ENCODE measurements around the gene RRP9.

RRP9 gene

GRCh38 chr3:51944451-51945021 is 2.8 kb upstream of the RRP9 start:
- no peak overlapping the region for H3K27ac Mint-ChIP-seq
- ATAC-seq (ENCODE audit: low read depth) (no peak), DNase-seq (ENCODE audit: low spot score in 2 of 2) (no peak)
- no peaks in the 10 kb centered on the region for H3K9me3 Mint-ChIP-seq
- H3K36me3 Mint-ChIP-seq = peaks cover 8% of the 10 kb centered on the region
- H3K4me1 Mint-ChIP-seq = peaks cover 9% of the 10 kb centered on the region
- no peak overlapping the region for H3K4me3 Mint-ChIP-seq
- no peaks in the 10 kb centered on the region for H3K27me3 Mint-ChIP-seq

- no peaks in the 10 kb centered on the region for H3K27me3 Mint-ChIP-seq
- H3K4me3 Mint-ChIP-seq = peak overlapping the region; percentile 19
- H3K4me1 Mint-ChIP-seq = peaks cover 11% of the 10 kb centered on the region
- no peak for DNase-seq (ENCODE audit: low spot score in 2 of 2)
- H3K36me3 Mint-ChIP-seq = peaks cover 8% of the 10 kb centered on the region
- no peak overlapping the region for H3K27ac Mint-ChIP-seq
- H3K9me3 Mint-ChIP-seq = no peaks in the 10 kb centered on the region
- no peak for ATAC-seq (ENCODE audit: low read depth)
These were observed 2.0 kb upstream of the RRP9 start for GRCh38 chr3:51943451-51944391.

GRCh38 chr3:51942603-51943450 is 1.1 kb upstream of the RRP9 start:
- Mint-ChIP-seq H3K27ac (peak overlapping the region; percentile 53), H3K36me3 (peaks cover 12% of the 10 kb centered on the region), H3K4me1 (peaks cover 11% of the 10 kb centered on the region), H3K4me3 (peak overlapping the region; percentile 88), H3K27me3 (no peaks in the 10 kb centered on the region), H3K9me3 (no peaks in the 10 kb centered on the region)
- ATAC-seq (ENCODE audit: low read depth) (peak; percentile 45), DNase-seq (ENCODE audit: low spot score in 2 of 2) (peak; percentile 55 to 59)

- DNase-seq (ENCODE audit: low spot score in 2 of 2) (no peak), ATAC-seq (ENCODE audit: low read depth) (no peak)
- Mint-ChIP-seq H3K27ac (peak overlapping the region; percentile 53), H3K36me3 (peaks cover 15% of the 10 kb centered on the region), H3K4me1 (peaks cover 11% of the 10 kb centered on the region), H3K4me3 (peak overlapping the region; percentile 88), H3K9me3 (no peaks in the 10 kb centered on the region), H3K27me3 (no peaks in the 10 kb centered on the region)
These were observed 274 bp downstream of the RRP9 start for GRCh38 chr3:51941463-51941797.

GRCh38 chr3:51940648-51941462 is 849 bp downstream of the RRP9 start:
- H3K36me3 Mint-ChIP-seq = peaks cover 18% of the 10 kb centered on the region
- ATAC-seq (ENCODE audit: low read depth) (no peak), DNase-seq (ENCODE audit: low spot score in 2 of 2) (no peak)
- peaks cover 11% of the 10 kb centered on the region for H3K4me1 Mint-ChIP-seq
- H3K4me3 Mint-ChIP-seq = peak overlapping the region; percentile 88
- no peak overlapping the region for H3K27ac Mint-ChIP-seq
- no peaks in the 10 kb centered on the region for H3K27me3 Mint-ChIP-seq
- H3K9me3 Mint-ChIP-seq = no peaks in the 10 kb centered on the region

GRCh38 chr3:51938780-51939425 is 2.8 kb downstream of the RRP9 start:
- peaks cover 11% of the 10 kb centered on the region for H3K4me1 Mint-ChIP-seq
- H3K36me3 Mint-ChIP-seq = peaks cover 16% of the 10 kb centered on the region
- DNase-seq (ENCODE audit: low spot score in 2 of 2) (no peak), ATAC-seq (ENCODE audit: low read depth) (no peak)
- no peak overlapping the region for H3K27ac Mint-ChIP-seq
- no peaks in the 10 kb centered on the region for H3K9me3 Mint-ChIP-seq
- H3K27me3 Mint-ChIP-seq = no peaks in the 10 kb centered on the region
- no peak overlapping the region for H3K4me3 Mint-ChIP-seq

- no peak for DNase-seq (ENCODE audit: low spot score in 2 of 2)
- peaks cover 24% of the 10 kb centered on the region for H3K36me3 Mint-ChIP-seq
These were observed 3.9 kb downstream of the RRP9 start for GRCh38 chr3:51937611-51938450.

GRCh38 chr3:51937014-51937413 is 4.7 kb downstream of the RRP9 start:
- ATAC-seq (ENCODE audit: low read depth) (no peak), DNase-seq (ENCODE audit: low spot score in 2 of 2) (no peak)
- H3K27me3 Mint-ChIP-seq = no peaks in the 10 kb centered on the region
- no peak overlapping the region for H3K4me3 Mint-ChIP-seq
- peaks cover 8% of the 10 kb centered on the region for H3K4me1 Mint-ChIP-seq
- no peaks in the 10 kb centered on the region for H3K9me3 Mint-ChIP-seq
- H3K27ac Mint-ChIP-seq = no peak overlapping the region
- H3K36me3 Mint-ChIP-seq = peaks cover 26% of the 10 kb centered on the region

More at GRCh38 chr3:51937611-51938450, 3.9 kb downstream of the RRP9 start:
- peaks cover 9% of the 10 kb centered on the region for H3K4me1 Mint-ChIP-seq
- no peak overlapping the region for H3K27ac Mint-ChIP-seq
- no peaks in the 10 kb centered on the region for H3K9me3 Mint-ChIP-seq
- no peak for ATAC-seq (ENCODE audit: low read depth)
- no peak overlapping the region for H3K4me3 Mint-ChIP-seq
- no peaks in the 10 kb centered on the region for H3K27me3 Mint-ChIP-seq

GRCh38 chr3:51935886-51936755 is 5.6 kb downstream of the RRP9 start:
- peaks cover 29% of the 10 kb centered on the region for H3K36me3 Mint-ChIP-seq
- DNase-seq (ENCODE audit: low spot score in 2 of 2) (no peak), ATAC-seq (ENCODE audit: low read depth) (no peak)
- H3K4me3 Mint-ChIP-seq = no peak overlapping the region
- H3K27me3 Mint-ChIP-seq = no peaks in the 10 kb centered on the region
- H3K4me1 Mint-ChIP-seq = peaks cover 8% of the 10 kb centered on the region
- no peaks in the 10 kb centered on the region for H3K9me3 Mint-ChIP-seq
- no peak overlapping the region for H3K27ac Mint-ChIP-seq

GRCh38 chr3:51934991-51935885 is 6.5 kb downstream of the RRP9 start:
- peaks cover 2% of the 10 kb centered on the region for H3K4me1 Mint-ChIP-seq
- no peaks in the 10 kb centered on the region for H3K9me3 Mint-ChIP-seq
- ATAC-seq (ENCODE audit: low read depth) (no peak), DNase-seq (ENCODE audit: low spot score in 2 of 2) (no peak)
- H3K27ac Mint-ChIP-seq = no peak overlapping the region
- peaks cover 29% of the 10 kb centered on the region for H3K36me3 Mint-ChIP-seq
- H3K27me3 Mint-ChIP-seq = no peaks in the 10 kb centered on the region
- H3K4me3 Mint-ChIP-seq = no peak overlapping the region
